Keratinocyte (primary cell): ENCODE data around the gene CD93. TPM values are rescaled to one million over a fixed set of nuclear protein-coding genes. Genes with fewer than 3 reads are reported as not detected.
A peak's percentile ranks its signal among the peaks of the same experiment; 100 is the strongest.

Experiments used
- DNase-seq: peaks from one replicate; pipeline ENCODE4 v3.0.0-alpha.2; 2011; ENCODE audit warnings: low read depth, missing footprints, low spot score
- FAIRE-seq: peaks from 2 replicates; lab custom pipeline; 2011; peaks lifted over from hg19 to GRCh38; lab: Jason Lieb, UNC
- H2AFZ ChIP-seq: 2 replicates; pipeline ENCODE4 v1.6.0; 2012; ENCODE audit warnings: low read length, control low read depth, inconsistent platforms; ENCODE audit not compliant: control insufficient read depth
- H3K27ac ChIP-seq: 2 replicates; pipeline ENCODE4 v1.5.1; 2011; ENCODE audit warnings: low read length; ENCODE audit not compliant: control insufficient read depth, insufficient read depth
- H3K27me3 ChIP-seq: 3 replicates; pipeline ENCODE4 v1.6.0; 2011; ENCODE audit warnings: low read length; ENCODE audit not compliant: control insufficient read depth, insufficient read depth; ENCODE audit errors: extremely low read depth
- H3K36me3 ChIP-seq, 2 experiments: 2 replicates in 1 of 2; 3 replicates in 1 of 2; pipeline ENCODE4 v1.5.1; 2011; ENCODE audit warnings: low read length in 2 of 2, mild to moderate bottlenecking in 1 of 2; ENCODE audit not compliant: control insufficient read depth in 2 of 2, insufficient read depth in 2 of 2; ENCODE audit errors: extremely low read depth in 1 of 2
- H3K4me1 ChIP-seq: 3 replicates; pipeline ENCODE4 v1.5.1; 2011; ENCODE audit warnings: low read length; ENCODE audit not compliant: control insufficient read depth, insufficient read depth; ENCODE audit errors: extremely low read depth
- H3K4me2 ChIP-seq: 3 replicates; pipeline ENCODE4 v1.6.0; 2011; ENCODE audit warnings: low read depth, low read length; ENCODE audit not compliant: control insufficient read depth, insufficient read depth; ENCODE audit errors: extremely low read depth
- H3K4me3 ChIP-seq, 3 experiments: fragments of 200-600 bp in 1 of 3; sonication (generic) in 1 of 3; 2 replicates in 2 of 3; 3 replicates in 1 of 3; pipeline ENCODE4 v1.5.1; 2011 to 2016; ENCODE audit warnings: low read length in 3 of 3, mild to moderate bottlenecking in 3 of 3, control low read depth in 2 of 3, inconsistent platforms in 1 of 3, low read depth in 1 of 3, mixed read lengths in 1 of 3, mixed run types in 1 of 3, moderate library complexity in 1 of 3; ENCODE audit not compliant: control insufficient read depth in 2 of 3, insufficient read depth in 2 of 3; ENCODE audit errors: extremely low read depth in 1 of 3
- H3K79me2 ChIP-seq: 2 replicates; pipeline ENCODE4 v1.6.0; 2012; ENCODE audit warnings: low read length; ENCODE audit not compliant: control insufficient read depth, insufficient read depth
- H3K9ac ChIP-seq: 3 replicates; pipeline ENCODE4 v1.6.0; 2011; ENCODE audit warnings: low read length; ENCODE audit not compliant: control insufficient read depth, insufficient read depth; ENCODE audit errors: extremely low read depth
- H3K9me1 ChIP-seq: 3 replicates; pipeline ENCODE4 v1.6.0; 2011; ENCODE audit warnings: low read length; ENCODE audit not compliant: control insufficient read depth, insufficient read depth; ENCODE audit errors: extremely low read depth
- H3K9me3 ChIP-seq: 2 replicates; pipeline ENCODE4 v1.5.1; 2012; ENCODE audit warnings: low read depth, low read length; ENCODE audit not compliant: control insufficient read depth
- H4K20me1 ChIP-seq: 3 replicates; pipeline ENCODE4 v1.6.0; 2011; ENCODE audit warnings: low read length; ENCODE audit not compliant: control insufficient read depth, insufficient read depth; ENCODE audit errors: extremely low read depth
- CTCF ChIP-seq, 3 experiments: IDR thresholded peaks in 1 of 3; conservative IDR thresholded peaks in 1 of 3; optimal IDR thresholded peaks in 1 of 3; 2 replicates in 2 of 3; 3 replicates in 1 of 3; pipeline versions ENCODE3 to v1.5.1; 2011; ENCODE audit warnings: low read length in 3 of 3, mild to moderate bottlenecking in 3 of 3, moderate library complexity in 2 of 3, control low read depth in 1 of 3, inconsistent platforms in 1 of 3; ENCODE audit not compliant: insufficient read depth in 2 of 3; ENCODE audit errors: extremely low read depth in 1 of 3
- EZH2 ChIP-seq: IDR thresholded peaks from one replicate; pipeline ENCODE4 v1.6.1; 2012; ENCODE audit warnings: inconsistent platforms, mild to moderate bottlenecking, low read length, moderate library complexity
- dilution Hi-C: fragments of 300-500 bp; cut with MboI; formaldehyde crosslinking; loops from one replicate; pipeline ENCODE4 v1.7.0; 2020; ENCODE audit warnings: low sequenced_read_pairs; ENCODE audit not compliant: extremely low pct_ligation_motif_present
- polyA plus RNA-seq, 5 experiments: library from polyadenylated mRNA; depleted of rRNA in 3 of 5; stranded (reverse) in 3 of 5; stranded (forward) in 1 of 5; unstranded in 1 of 5; fragments of >200 nt; gene quantifications; 1 replicate in 1 of 5; 2 replicates in 3 of 5; 3 replicates in 1 of 5; pipeline versions ENCODE4 v1.2.1 to v1.2.3, GENCODE V29; 2011 to 2012; ENCODE audit warnings: missing spikeins in 2 of 5, low read depth in 1 of 5, low replicate concordance in 1 of 5

CD93 gene
- polyA plus RNA-seq, 1 donor (not counting 4 experiments of a cell fraction or from before 2014, with no cell fraction given) = not detected

- Histone ChIP-seq H3K9ac (no peak overlapping the region), H3K4me2 (no peak overlapping the region), H3K27ac (no peak overlapping the region), H3K36me3 (no peaks in the 10 kb centered on the region), H4K20me1 (no peaks in the 10 kb centered on the region), H3K9me3 (no peaks in the 10 kb centered on the region), H2AFZ (no peak overlapping the region), H3K4me3 (no peak overlapping the region), H3K4me1 (peaks cover 8% of the 10 kb centered on the region), H3K27me3 (no peaks in the 10 kb centered on the region), H3K79me2 (no peaks in the 10 kb centered on the region), H3K9me1 (no peaks in the 10 kb centered on the region)
- TF ChIP-seq CTCF (optimal IDR thresholded peaks at IDR 0.05 in 1 of 3, IDR thresholded peaks at IDR 0.05 in 1 of 3, conservative IDR thresholded peaks at IDR 0.05 in 1 of 3; ENCODE audit: extremely low read depth in 1 of 3, insufficient read depth in 2 of 3, low read length in 3 of 3) (no peak), EZH2 (no peak)
- no peak for FAIRE-seq
- dilution Hi-C loops = no loop called here
- no peak for DNase-seq
Measured at GRCh38 chr20:23052904-23053303, 33.2 kb downstream of the CD93 start.

- H4K20me1 ChIP-seq = no peaks in the 10 kb centered on the region
- DNase-seq (peak; percentile 66), FAIRE-seq (peak; percentile 68)
- H3K4me1 ChIP-seq = peaks cover 19% of the 10 kb centered on the region
- peak overlapping the region; percentile 88 for H2AFZ ChIP-seq
- peak; percentile 76 to 88 (median 81) for TF ChIP-seq CTCF (optimal IDR thresholded peaks at IDR 0.05 in 1 of 3, IDR thresholded peaks at IDR 0.05 in 1 of 3, conservative IDR thresholded peaks at IDR 0.05 in 1 of 3; ENCODE audit: extremely low read depth in 1 of 3, insufficient read depth in 2 of 3, low read length in 3 of 3)
- TF ChIP-seq EZH2 = no peak
- peak overlapping the region; percentile 26 to 62 (median 46) for H3K4me3 ChIP-seq
- H3K36me3 ChIP-seq = no peaks in the 10 kb centered on the region
- peak overlapping the region; percentile 93 for H3K4me2 ChIP-seq
- peak overlapping the region; percentile 42 for H3K27ac ChIP-seq
- H3K27me3 ChIP-seq = no peaks in the 10 kb centered on the region
- H3K9ac ChIP-seq = peak overlapping the region; percentile 73
- no peaks in the 10 kb centered on the region for H3K9me1 ChIP-seq
- H3K9me3 ChIP-seq = no peaks in the 10 kb centered on the region
- dilution Hi-C loops = no loop called here
- no peaks in the 10 kb centered on the region for H3K79me2 ChIP-seq
Measured at GRCh38 chr20:23050847-23051627, 35.1 kb downstream of the CD93 start.
